ENCODE data around the gene SIK2. TPM values are rescaled to one million over a fixed set of nuclear protein-coding genes. Genes with fewer than 3 reads are reported as not detected.
A peak's percentile ranks its signal among the peaks of the same experiment; 100 is the strongest.

The SIK2 gene
- total RNA-seq, 4 donors from 2014 or later, result 6.6 to 19.1 (median 16.2) TPM

DNA sequence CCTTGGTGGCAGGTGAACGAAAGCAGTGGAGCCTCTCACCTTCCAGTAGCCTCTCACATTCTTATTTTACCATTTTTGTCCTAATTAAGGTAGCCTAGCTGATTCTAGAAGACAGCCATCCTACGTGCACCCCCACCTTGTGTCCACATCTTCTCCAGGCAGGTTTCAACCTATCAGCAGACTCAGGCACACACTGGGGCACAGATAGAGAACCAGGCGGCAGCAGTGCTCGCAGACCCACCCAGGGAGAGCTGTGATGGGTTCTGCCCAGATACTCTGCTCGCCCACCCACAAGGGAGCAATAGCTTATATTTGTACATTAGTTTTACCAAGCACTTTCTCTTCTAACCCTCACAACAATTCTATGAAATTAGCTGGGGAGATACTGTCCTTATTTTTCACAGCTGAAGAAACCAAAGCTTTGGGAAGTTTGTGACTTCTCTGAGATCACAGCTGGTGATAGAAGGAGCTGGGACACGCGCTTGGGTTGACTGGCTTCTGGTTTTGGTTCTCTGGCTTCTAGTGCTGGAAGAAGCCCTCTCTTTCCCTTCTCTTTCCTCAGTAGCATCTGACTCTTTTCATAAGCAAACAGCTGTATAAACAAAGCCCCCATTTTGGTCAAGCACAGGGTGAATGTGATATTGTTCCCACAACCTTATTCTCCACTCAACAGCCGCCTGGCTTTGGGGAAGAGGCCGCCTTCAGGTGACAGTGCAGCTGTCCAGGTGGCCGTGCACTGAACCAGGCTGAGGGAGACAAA, 127.0 kb downstream of the SIK2 start:
- in situ Hi-C loops (cut with MboI; ENCODE audit: low pct_ligation_motif_present in 1 of 4, low pct_unique_long_range_greater_than_20kb in 1 of 4, low sequenced_read_pairs in 3 of 4), result no loop called here
- intact Hi-C loops (cut with DNase I; ENCODE audit: low total_unique reads), result no loop called here
- Histone ChIP-seq H3K4me1 (peaks cover 15 to 44% (median 20%) of the 10 kb centered on the region in 4 donors), H3K27me3 (no peaks in the 10 kb centered on the region), H3K4me3 (no peak overlapping the region), H3K36me3 (peaks cover 0 to 25% (median 5%) of the 10 kb centered on the region in 4 donors), H3K9me3 (no peaks in the 10 kb centered on the region), H3K27ac (peak overlapping the region; percentile 18 to 48 (median 30))
- DNase-seq, result no peak
- 89 to 91% methylated on average over 3 to 10 of the region's 10 CpGs for WGBS, 2 donors (ENCODE audit: low coverage in 1 of 2)
- TF ChIP-seq EP300 (IDR thresholded peaks at IDR 0.05; ENCODE audit: low read depth), result no peak
- TF ChIP-seq POLR2A (IDR thresholded peaks at IDR 0.05), result no peak
- TF ChIP-seq POLR2AphosphoS5 (IDR thresholded peaks at IDR 0.05), result no peak
- TF ChIP-seq, protein P1, sequence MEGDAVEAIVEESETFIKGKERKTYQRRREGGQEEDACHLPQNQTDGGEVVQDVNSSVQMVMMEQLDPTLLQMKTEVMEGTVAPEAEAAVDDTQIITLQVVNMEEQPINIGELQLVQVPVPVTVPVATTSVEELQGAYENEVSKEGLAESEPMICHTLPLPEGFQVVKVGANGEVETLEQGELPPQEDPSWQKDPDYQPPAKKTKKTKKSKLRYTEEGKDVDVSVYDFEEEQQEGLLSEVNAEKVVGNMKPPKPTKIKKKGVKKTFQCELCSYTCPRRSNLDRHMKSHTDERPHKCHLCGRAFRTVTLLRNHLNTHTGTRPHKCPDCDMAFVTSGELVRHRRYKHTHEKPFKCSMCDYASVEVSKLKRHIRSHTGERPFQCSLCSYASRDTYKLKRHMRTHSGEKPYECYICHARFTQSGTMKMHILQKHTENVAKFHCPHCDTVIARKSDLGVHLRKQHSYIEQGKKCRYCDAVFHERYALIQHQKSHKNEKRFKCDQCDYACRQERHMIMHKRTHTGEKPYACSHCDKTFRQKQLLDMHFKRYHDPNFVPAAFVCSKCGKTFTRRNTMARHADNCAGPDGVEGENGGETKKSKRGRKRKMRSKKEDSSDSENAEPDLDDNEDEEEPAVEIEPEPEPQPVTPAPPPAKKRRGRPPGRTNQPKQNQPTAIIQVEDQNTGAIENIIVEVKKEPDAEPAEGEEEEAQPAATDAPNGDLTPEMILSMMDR (IDR thresholded peaks at IDR 0.05), result no peak

DNA sequence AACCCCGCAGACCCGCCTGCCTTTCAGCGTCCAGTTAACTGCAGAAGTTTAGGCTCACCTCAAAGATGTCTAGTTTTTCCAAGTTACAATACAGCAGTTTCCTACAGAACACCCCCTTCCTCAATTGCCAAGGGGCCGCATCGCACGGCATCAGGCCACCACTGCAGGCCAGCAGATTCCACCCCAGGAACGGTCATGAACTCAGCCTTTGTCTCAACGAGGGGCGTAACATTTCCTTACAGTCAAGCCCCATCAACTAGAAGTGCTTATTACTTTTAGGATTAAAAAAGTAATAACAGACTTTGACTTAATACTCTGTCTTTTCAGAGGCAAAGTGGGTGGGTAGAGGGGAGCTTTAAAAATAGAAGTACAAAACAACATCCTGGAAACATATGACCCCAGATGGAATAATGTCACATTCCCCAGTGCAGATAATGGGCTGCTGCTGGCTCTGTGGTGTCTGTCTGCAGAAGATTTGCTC, 127.6 kb downstream of the SIK2 start:
- 76% methylated on average over 9 of the region's 9 CpGs; no CpG with 5 or more reads in 1 of the 2 donors for WGBS, 2 donors (ENCODE audit: low coverage in 1 of 2)
- intact Hi-C loops (cut with DNase I; ENCODE audit: low total_unique reads), result no loop called here
- Histone ChIP-seq H3K27ac (peak overlapping the region; percentile 18 to 48 (median 30)), H3K27me3 (no peaks in the 10 kb centered on the region), H3K9me3 (no peaks in the 10 kb centered on the region), H3K4me1 (peaks cover 21 to 51% (median 26%) of the 10 kb centered on the region in 4 donors), H3K36me3 (peaks cover 0 to 19% (median 2%) of the 10 kb centered on the region in 4 donors), H3K4me3 (no peak overlapping the region)
- TF ChIP-seq EP300 (IDR thresholded peaks at IDR 0.05; ENCODE audit: low read depth), result no peak
- TF ChIP-seq, protein P1 (IDR thresholded peaks at IDR 0.05), result no peak
- TF ChIP-seq POLR2AphosphoS5 (IDR thresholded peaks at IDR 0.05), result no peak
- TF ChIP-seq POLR2A (IDR thresholded peaks at IDR 0.05), result no peak
- DNase-seq, result no peak
- in situ Hi-C loops (cut with MboI; ENCODE audit: low pct_ligation_motif_present in 1 of 4, low pct_unique_long_range_greater_than_20kb in 1 of 4, low sequenced_read_pairs in 3 of 4), result no loop called here

DNA sequence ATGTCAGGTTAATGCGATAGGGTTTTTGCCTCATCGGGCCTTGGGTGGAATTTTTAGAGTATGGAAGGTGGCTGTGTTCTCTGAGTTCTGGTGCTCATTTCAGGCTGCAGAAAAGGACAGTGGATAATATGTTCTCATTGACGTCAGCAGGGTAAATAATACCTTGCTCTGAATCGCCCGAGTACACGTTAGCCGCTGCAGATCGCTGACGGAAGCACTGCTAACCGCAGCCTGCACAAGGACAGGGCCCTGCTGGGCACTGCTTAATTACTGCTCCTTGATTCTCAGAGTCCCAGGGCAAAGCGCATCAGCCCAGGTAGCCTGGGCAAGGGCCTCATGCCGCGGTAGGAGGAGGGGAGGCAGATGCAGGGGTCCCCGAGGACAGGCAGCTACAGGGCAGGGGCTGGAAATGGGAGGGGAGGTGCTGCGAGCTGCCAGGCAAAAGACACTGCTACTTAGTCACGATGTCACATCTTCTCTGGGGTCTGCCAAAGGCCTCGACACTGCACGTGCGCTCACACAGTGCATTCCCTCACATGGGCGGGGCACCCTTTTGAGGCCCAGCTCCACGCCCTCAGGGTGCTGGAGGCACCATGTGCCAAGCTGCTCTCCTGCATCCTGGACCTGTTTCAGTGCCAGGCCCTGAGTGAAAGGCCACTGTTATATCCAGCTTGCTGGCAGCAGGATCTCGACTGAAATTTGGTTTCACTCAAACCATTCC, 128.8 kb downstream of the SIK2 start:
- in situ Hi-C loops (cut with MboI; ENCODE audit: low pct_ligation_motif_present in 1 of 4, low pct_unique_long_range_greater_than_20kb in 1 of 4, low sequenced_read_pairs in 3 of 4), result no loop called here
- DNase-seq, result peak; percentile 45

More for the DNA sequence above, 128.8 kb downstream of the SIK2 start:
- peaks cover 29 to 59% (median 35%) of the 10 kb centered on the region in 4 donors for H3K4me1 ChIP-seq
- H3K36me3 ChIP-seq, result peaks cover 0 to 9% (median 0%) of the 10 kb centered on the region in 4 donors
- TF ChIP-seq POLR2AphosphoS5 (IDR thresholded peaks at IDR 0.05) (no peak), EP300 (IDR thresholded peaks at IDR 0.05; ENCODE audit: low read depth) (no peak), POLR2A (IDR thresholded peaks at IDR 0.05) (no peak)
- TF ChIP-seq, protein P1 (IDR thresholded peaks at IDR 0.05), result no peak
- peak overlapping the region; percentile 85 to 93 (median 89) for H3K27ac ChIP-seq
- H3K27me3 ChIP-seq, result no peaks in the 10 kb centered on the region
- H3K9me3 ChIP-seq, result no peaks in the 10 kb centered on the region
- H3K4me3 ChIP-seq, result no peak overlapping the region
- intact Hi-C loops (cut with DNase I; ENCODE audit: low total_unique reads), result no loop called here
- WGBS, 2 donors (ENCODE audit: low coverage in 1 of 2), result 83% methylated on average over 1 to 21 of the region's 22 CpGs
